CD4-positive, alpha-beta T cell (primary cell): ENCODE results near the gene KDM3A. TPM values are rescaled to one million over a fixed set of nuclear protein-coding genes. Genes with fewer than 3 reads are reported as not detected.

Source experiments
- ATAC-seq: fragments of 200-7000 bp; cut with Tn5 transposase; one replicate; pipeline ENCODE4 v1.10.0; 2022; ENCODE audit warnings: mild to moderate bottlenecking; ENCODE audit not compliant: poor library complexity
- CTCF ChIA-PET: fragments of 350-600 bp; sonication (Branson Sonifier 250); formaldehyde crosslinking; loops from one replicate; lab custom pipeline; 2021; ENCODE audit warnings: antibody characterized with exemption, inconsistent platforms; lab: Charles Lee
- POLR2A ChIA-PET: fragments of 350-600 bp; sonication (Branson Sonifier 250); formaldehyde crosslinking; loops from one replicate; lab custom pipeline; 2021; ENCODE audit warnings: antibody characterized with exemption, inconsistent platforms; lab: Charles Lee
- DNase-seq, 14 experiments: peaks; one replicate each; pipeline ENCODE4 v3.0.0-alpha.2; 2013 to 2020; ENCODE audit warnings: mixed read lengths in 2 of 14
- H3K27ac ChIP-seq, 2 donors: one replicate each; pipeline versions ENCODE4 v1.5.1 to v1.7.0; 2013; ENCODE audit warnings: low read length in 2 of 2, low read depth in 1 of 2, mild to moderate bottlenecking in 1 of 2
- H3K27me3 ChIP-seq, 2 experiments: 1 replicate in 1 of 2; 2 replicates in 1 of 2; pipeline versions ENCODE4 v1.6.1 to v1.7.0; 2013; ENCODE audit warnings: low read length in 2 of 2, control low read depth in 1 of 2, mild to moderate bottlenecking in 1 of 2, moderate library complexity in 1 of 2; ENCODE audit not compliant: insufficient read depth in 2 of 2, control insufficient read depth in 1 of 2
- H3K36me3 ChIP-seq: one replicate; pipeline ENCODE4 v1.6.1; 2013; ENCODE audit warnings: low read length, control low read depth; ENCODE audit not compliant: insufficient read depth
- H3K4me1 ChIP-seq: one replicate; pipeline ENCODE4 v1.6.1; 2013; ENCODE audit warnings: low read length, control low read depth; ENCODE audit not compliant: insufficient read depth
- H3K4me3 ChIP-seq: one replicate; pipeline ENCODE4 v1.5.1; 2013; ENCODE audit warnings: mild to moderate bottlenecking, low read length, moderate library complexity
- H3K9me3 ChIP-seq, 2 experiments: 1 replicate in 1 of 2; 2 replicates in 1 of 2; pipeline versions ENCODE4 v1.6.1 to v1.7.0; 2013; ENCODE audit warnings: low read length in 2 of 2, mild to moderate bottlenecking in 2 of 2, control low read depth in 1 of 2, moderate library complexity in 1 of 2; ENCODE audit not compliant: control insufficient read depth in 1 of 2, insufficient read depth in 1 of 2
- H3K27ac Mint-ChIP-seq: one replicate; pipeline ENCODE4 v1.8.0; 2020; ENCODE audit warnings: mixed read lengths
- H3K27me3 Mint-ChIP-seq: one replicate; pipeline ENCODE4 v1.8.0; 2021; ENCODE audit warnings: mixed read lengths
- H3K36me3 Mint-ChIP-seq: one replicate; pipeline ENCODE4 v1.8.0; 2021; ENCODE audit warnings: low read depth, mixed read lengths
- H3K4me1 Mint-ChIP-seq: one replicate; pipeline ENCODE4 v1.8.0; 2021; ENCODE audit warnings: low read depth, mixed read lengths
- H3K4me3 Mint-ChIP-seq: one replicate; pipeline ENCODE4 v1.8.0; 2020; ENCODE audit warnings: mild to moderate bottlenecking, mixed read lengths
- H3K9me3 Mint-ChIP-seq: one replicate; pipeline ENCODE4 v1.8.0; 2020; ENCODE audit warnings: mixed read lengths
- CTCF ChIP-seq: fragments of 200-600 bp; IDR thresholded peaks from one replicate; pipeline ENCODE4 v1.8.0; 2022; ENCODE audit warnings: antibody characterized with exemption, mild to moderate bottlenecking
- intact Hi-C, 2 experiments: fragments of 100-400 bp; cut with DNase I in 1 of 2; cut with micrococcal nuclease in 1 of 2; formaldehyde crosslinking; loops; one replicate each; pipeline versions ENCODE4 v1.15.1 to v1.9.0; 2023 to 2025; cut with DNase I, micrococcal nuclease
- total RNA-seq, 174 experiments: library from RNA in 2 of 174; stranded (reverse) in 2 of 174; gene quantifications; one replicate each; pipeline ENCODE4 v1.2.3 and lab custom pipeline; 2021 to 2026

The KDM3A gene
- total RNA-seq, 2 experiments from 2014 or later = 205 to 207 TPM

GRCh38 chr2:86398500-86399474 is 42.4 kb upstream of the KDM3A start:
- H3K4me1 ChIP-seq = no peaks in the 10 kb centered on the region
- no peaks in the 10 kb centered on the region for H3K9me3 ChIP-seq
- no peak for TF ChIP-seq CTCF
- ChIA-PET POLR2A (no interaction called here), CTCF (no interaction called here)
- H3K27me3 ChIP-seq = peaks cover 0 to 2% of the 10 kb centered on the region in 2 experiments
- Mint-ChIP-seq H3K9me3 (no peaks in the 10 kb centered on the region), H3K27ac (no peak overlapping the region), H3K4me3 (no peak overlapping the region), H3K4me1 (peaks cover 5% of the 10 kb centered on the region), H3K27me3 (peaks cover 14% of the 10 kb centered on the region), H3K36me3 (no peaks in the 10 kb centered on the region)
- H3K36me3 ChIP-seq = no peaks in the 10 kb centered on the region
- intact Hi-C loops = no loop called here
- no peak for DNase-seq
- ATAC-seq = no peak
- no peak overlapping the region for H3K27ac ChIP-seq
- H3K4me3 ChIP-seq = no peak overlapping the region

- Histone ChIP-seq H3K4me1 (no peaks in the 10 kb centered on the region), H3K36me3 (no peaks in the 10 kb centered on the region), H3K27ac (no peak overlapping the region), H3K27me3 (peaks cover 0 to 2% of the 10 kb centered on the region in 2 experiments), H3K9me3 (no peaks in the 10 kb centered on the region), H3K4me3 (no peak overlapping the region)
- ChIA-PET POLR2A (no interaction called here), CTCF (no interaction called here)
- TF ChIP-seq CTCF = no peak
- no peak overlapping the region for H3K27ac Mint-ChIP-seq
- no peaks in the 10 kb centered on the region for H3K36me3 Mint-ChIP-seq
- intact Hi-C loops = no loop called here
- DNase-seq (no peak), ATAC-seq (no peak)
- H3K4me1 Mint-ChIP-seq = no peaks in the 10 kb centered on the region
- H3K27me3 Mint-ChIP-seq = peaks cover 14% of the 10 kb centered on the region
- H3K4me3 Mint-ChIP-seq = no peak overlapping the region
- H3K9me3 Mint-ChIP-seq = no peaks in the 10 kb centered on the region
Observed at GRCh38 chr2:86400321-86400720, 40.9 kb upstream of the KDM3A start.

GRCh38 chr2:86410581-86410980 is 30.6 kb upstream of the KDM3A start:
- ChIA-PET POLR2A (no interaction called here), CTCF (interaction anchor here (0.7 kb wide), 1 partner anchor 238 kb away, joined by 3 read pairs; no protein-coding TSS in a partner anchor)
- H3K27me3 Mint-ChIP-seq = peaks cover 35% of the 10 kb centered on the region
- Histone ChIP-seq H3K9me3 (no peaks in the 10 kb centered on the region), H3K27me3 (peaks cover 0 to 15% of the 10 kb centered on the region in 2 experiments), H3K4me1 (no peaks in the 10 kb centered on the region), H3K4me3 (no peak overlapping the region), H3K27ac (no peak overlapping the region), H3K36me3 (no peaks in the 10 kb centered on the region)
- no peaks in the 10 kb centered on the region for H3K36me3 Mint-ChIP-seq
- H3K9me3 Mint-ChIP-seq = peaks cover 2% of the 10 kb centered on the region
- H3K4me3 Mint-ChIP-seq = no peak overlapping the region
- no peak for TF ChIP-seq CTCF
- peaks cover 12% of the 10 kb centered on the region for H3K4me1 Mint-ChIP-seq
- DNase-seq = no peak
- intact Hi-C loops = loop anchor here in 1 of 2 experiments (10.0 kb wide), 1 partner anchor 46 kb away; no protein-coding TSS in a partner anchor
- ATAC-seq = no peak
- H3K27ac Mint-ChIP-seq = no peak overlapping the region
